Measurements from ENCODE around the gene FUT8. TPM values are rescaled to one million over a fixed set of nuclear protein-coding genes. Genes with fewer than 3 reads are reported as not detected.

Gene FUT8
- total RNA-seq, 1 experiment from 2014 or later = 33.0 TPM

DNA sequence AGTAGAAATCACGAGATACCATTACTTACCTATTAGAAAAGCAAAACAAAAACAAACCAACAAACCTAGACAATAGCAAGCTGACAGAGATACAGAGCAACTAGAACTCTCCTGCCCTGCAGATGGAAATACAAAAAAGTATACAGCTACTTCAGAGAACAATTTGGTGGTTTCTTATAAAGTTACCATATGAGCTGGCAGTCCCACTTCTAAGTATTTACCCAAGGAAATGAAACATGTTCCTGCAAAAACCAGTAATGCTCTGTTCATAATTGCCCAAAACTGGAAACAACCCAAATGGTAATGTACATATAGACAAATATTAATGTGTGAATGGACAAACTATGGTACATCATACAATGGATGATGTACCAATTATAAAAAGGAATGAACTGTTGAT lies 31.7 kb downstream of the FUT8 start:
- H3K9me2 ChIP-seq (replicated peaks; ENCODE audit: insufficient read depth, low read length) = no peaks in the 10 kb centered on the region
- H3K4me2 ChIP-seq (ENCODE audit: low read depth, low read length, poor library complexity, severe bottlenecking) = no peak overlapping the region
- DNase-seq = no peak
- H3K27me3 ChIP-seq (ENCODE audit: low read length) = no peaks in the 10 kb centered on the region
- H4K20me1 ChIP-seq (ENCODE audit: insufficient read depth, low read depth, low read length) = no peaks in the 10 kb centered on the region
- H3K4me3 ChIP-seq (ENCODE audit: low read length) = no peak overlapping the region
- H3K36me3 ChIP-seq (ENCODE audit: insufficient read depth, low read length) = no peaks in the 10 kb centered on the region
- H3K27ac ChIP-seq (ENCODE audit: low read length) = no peak overlapping the region
- H3K9me3 ChIP-seq (ENCODE audit: low read length) = no peaks in the 10 kb centered on the region
- H3K4me1 ChIP-seq (ENCODE audit: low read length) = no peaks in the 10 kb centered on the region
- no peak overlapping the region for H3K9ac ChIP-seq (ENCODE audit: low read length)
- peaks cover 54% of the 10 kb centered on the region for H3K79me2 ChIP-seq (ENCODE audit: low read length)
- H2AFZ ChIP-seq (ENCODE audit: low read length) = no peak overlapping the region

DNA sequence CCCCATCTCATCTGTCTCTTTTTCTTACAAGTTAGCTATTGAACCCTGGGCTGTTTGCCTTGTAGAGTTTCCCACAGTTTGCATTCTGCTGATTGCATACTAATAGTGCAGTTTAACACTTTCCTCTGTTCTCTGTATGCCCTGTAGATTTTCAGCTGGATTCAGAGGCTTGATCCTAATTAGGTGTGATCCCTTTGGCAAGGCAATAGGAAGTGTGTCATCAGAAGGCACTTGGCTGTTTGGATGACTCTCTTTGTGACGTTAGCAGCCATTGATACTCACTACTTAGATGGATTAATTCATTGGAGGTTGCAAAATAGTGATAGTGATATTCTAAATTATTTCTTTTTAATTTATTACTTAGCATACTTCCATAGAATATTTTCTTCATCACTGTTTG lies 33.6 kb downstream of the FUT8 start:
- no peaks in the 10 kb centered on the region for H3K4me1 ChIP-seq (ENCODE audit: low read length)

DNA sequence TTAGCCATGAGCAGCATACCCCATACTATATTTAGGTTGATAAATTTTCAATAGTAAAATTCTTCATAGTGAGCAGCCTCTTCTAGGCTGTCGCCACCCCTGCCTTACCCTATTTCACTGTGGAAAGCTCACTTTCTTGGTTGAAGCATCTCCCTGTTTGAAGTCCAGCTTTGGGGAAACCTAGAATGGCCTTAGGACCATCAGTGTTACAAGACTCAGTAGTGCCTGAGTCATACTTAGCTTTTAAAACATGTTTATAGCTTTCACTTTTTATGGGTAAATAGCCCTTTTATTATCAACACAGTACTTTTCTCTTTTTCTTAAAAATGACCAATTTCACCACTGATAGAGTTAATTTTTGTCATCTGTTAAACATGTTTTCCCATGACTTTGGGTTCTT lies 37.1 kb downstream of the FUT8 start:
- H3K79me2 ChIP-seq (ENCODE audit: low read length) = peaks cover 74% of the 10 kb centered on the region
- no peak for DNase-seq
- H3K4me2 ChIP-seq (ENCODE audit: low read depth, low read length, poor library complexity, severe bottlenecking) = no peak overlapping the region
- no peak overlapping the region for H3K9ac ChIP-seq (ENCODE audit: low read length)
- H3K27ac ChIP-seq (ENCODE audit: low read length) = no peak overlapping the region
- H3K9me2 ChIP-seq (replicated peaks; ENCODE audit: insufficient read depth, low read length) = no peaks in the 10 kb centered on the region
- H3K36me3 ChIP-seq (ENCODE audit: insufficient read depth, low read length) = no peaks in the 10 kb centered on the region
- H3K9me3 ChIP-seq (ENCODE audit: low read length) = no peaks in the 10 kb centered on the region
- H2AFZ ChIP-seq (ENCODE audit: low read length) = no peak overlapping the region
- no peaks in the 10 kb centered on the region for H4K20me1 ChIP-seq (ENCODE audit: insufficient read depth, low read depth, low read length)
- no peak overlapping the region for H3K4me3 ChIP-seq (ENCODE audit: low read length)
- peaks cover 14% of the 10 kb centered on the region for H3K4me1 ChIP-seq (ENCODE audit: low read length)
- no peaks in the 10 kb centered on the region for H3K27me3 ChIP-seq (ENCODE audit: low read length)

More for the DNA sequence above, 33.6 kb downstream of the FUT8 start:
- Histone ChIP-seq H3K9me3 (ENCODE audit: low read length) (no peaks in the 10 kb centered on the region), H3K4me3 (ENCODE audit: low read length) (no peak overlapping the region), H3K9ac (ENCODE audit: low read length) (no peak overlapping the region), H3K36me3 (ENCODE audit: insufficient read depth, low read length) (no peaks in the 10 kb centered on the region), H3K27ac (ENCODE audit: low read length) (no peak overlapping the region), H3K4me2 (ENCODE audit: low read depth, low read length, poor library complexity, severe bottlenecking) (no peak overlapping the region), H3K27me3 (ENCODE audit: low read length) (no peaks in the 10 kb centered on the region), H3K79me2 (ENCODE audit: low read length) (peaks cover 54% of the 10 kb centered on the region), H3K9me2 (replicated peaks; ENCODE audit: insufficient read depth, low read length) (no peaks in the 10 kb centered on the region), H4K20me1 (ENCODE audit: insufficient read depth, low read depth, low read length) (no peaks in the 10 kb centered on the region), H2AFZ (ENCODE audit: low read length) (no peak overlapping the region)
- no peak for DNase-seq

DNA sequence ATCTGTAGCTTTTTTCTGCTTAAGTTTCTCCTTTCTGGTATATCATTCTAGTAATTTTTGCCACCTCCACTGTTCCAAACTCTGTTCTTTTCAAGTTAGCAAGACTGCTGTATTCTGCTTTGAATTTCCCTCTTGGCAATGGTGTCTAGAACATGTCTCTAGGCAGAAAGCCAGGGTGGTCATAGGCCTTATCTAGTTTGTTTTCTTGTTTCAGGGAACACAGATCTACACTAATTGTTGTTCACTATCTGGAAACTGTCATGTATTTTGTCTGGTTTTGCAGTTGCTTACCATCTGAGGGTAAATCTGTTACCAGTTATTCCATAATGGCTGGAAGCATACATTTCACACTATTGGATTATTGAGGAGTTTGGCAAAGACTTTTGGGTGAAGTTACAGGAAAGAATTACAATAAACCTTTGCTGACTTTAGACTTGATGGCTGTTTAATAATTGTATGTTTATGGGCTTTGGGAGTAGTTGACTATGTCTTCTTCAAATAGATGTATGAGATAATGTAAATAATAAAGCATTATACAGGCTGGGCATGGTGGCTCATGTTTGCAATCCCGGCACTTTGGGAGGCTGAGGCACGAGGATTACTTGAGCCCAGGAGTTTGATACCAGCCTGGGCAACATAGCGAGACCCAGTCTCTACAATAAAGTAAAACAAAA lies 41.4 kb downstream of the FUT8 start:
- H3K36me3 ChIP-seq (ENCODE audit: insufficient read depth, low read length) = peaks cover 13% of the 10 kb centered on the region
- peaks cover 14% of the 10 kb centered on the region for H3K4me1 ChIP-seq (ENCODE audit: low read length)
- no peak overlapping the region for H3K4me3 ChIP-seq (ENCODE audit: low read length)
- no peak overlapping the region for H3K4me2 ChIP-seq (ENCODE audit: low read depth, low read length, poor library complexity, severe bottlenecking)
- DNase-seq = no peak
- no peaks in the 10 kb centered on the region for H3K27me3 ChIP-seq (ENCODE audit: low read length)
- no peaks in the 10 kb centered on the region for H3K9me2 ChIP-seq (replicated peaks; ENCODE audit: insufficient read depth, low read length)
- peaks cover 64% of the 10 kb centered on the region for H3K79me2 ChIP-seq (ENCODE audit: low read length)
- no peaks in the 10 kb centered on the region for H4K20me1 ChIP-seq (ENCODE audit: insufficient read depth, low read depth, low read length)
- H3K9me3 ChIP-seq (ENCODE audit: low read length) = peaks cover 8% of the 10 kb centered on the region; the same call in 1 of the 2 replicates
- no peak overlapping the region for H3K27ac ChIP-seq (ENCODE audit: low read length)
- no peak overlapping the region for H3K9ac ChIP-seq (ENCODE audit: low read length)
- no peak overlapping the region for H2AFZ ChIP-seq (ENCODE audit: low read length)

DNA sequence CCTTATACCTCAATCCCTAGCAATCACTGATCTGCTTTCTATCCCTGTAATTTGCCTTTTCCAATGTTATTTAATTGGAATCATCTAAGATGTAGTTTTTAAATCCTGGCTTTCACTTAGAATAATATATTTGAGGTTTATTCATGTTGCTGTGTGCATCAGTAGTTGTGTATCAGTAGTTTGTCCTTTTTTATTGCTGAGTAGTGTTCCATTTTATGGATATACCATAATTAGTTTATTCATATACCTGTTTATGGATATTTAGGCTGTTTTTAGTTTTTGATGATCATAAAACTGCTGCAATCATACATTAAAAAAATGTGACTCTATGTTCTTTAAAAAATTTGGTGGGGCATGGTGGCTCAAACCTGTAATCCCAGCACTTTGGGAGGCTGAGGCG lies 43.7 kb downstream of the FUT8 start:
- peaks cover 27% of the 10 kb centered on the region for H3K4me1 ChIP-seq (ENCODE audit: low read length)
- H3K27me3 ChIP-seq (ENCODE audit: low read length) = no peaks in the 10 kb centered on the region
- H2AFZ ChIP-seq (ENCODE audit: low read length) = no peak overlapping the region
- no peaks in the 10 kb centered on the region for H4K20me1 ChIP-seq (ENCODE audit: insufficient read depth, low read depth, low read length)
- no peak overlapping the region for H3K9ac ChIP-seq (ENCODE audit: low read length)
- H3K4me3 ChIP-seq (ENCODE audit: low read length) = no peak overlapping the region
- no peak overlapping the region for H3K4me2 ChIP-seq (ENCODE audit: low read depth, low read length, poor library complexity, severe bottlenecking)
- H3K27ac ChIP-seq (ENCODE audit: low read length) = no peak overlapping the region
- no peaks in the 10 kb centered on the region for H3K9me2 ChIP-seq (replicated peaks; ENCODE audit: insufficient read depth, low read length)
- peaks cover 48% of the 10 kb centered on the region for H3K79me2 ChIP-seq (ENCODE audit: low read length)
- no peak for DNase-seq
- H3K36me3 ChIP-seq (ENCODE audit: insufficient read depth, low read length) = peaks cover 13% of the 10 kb centered on the region
- peaks cover 8% of the 10 kb centered on the region; the same call in 1 of the 2 replicates for H3K9me3 ChIP-seq (ENCODE audit: low read length)

DNA sequence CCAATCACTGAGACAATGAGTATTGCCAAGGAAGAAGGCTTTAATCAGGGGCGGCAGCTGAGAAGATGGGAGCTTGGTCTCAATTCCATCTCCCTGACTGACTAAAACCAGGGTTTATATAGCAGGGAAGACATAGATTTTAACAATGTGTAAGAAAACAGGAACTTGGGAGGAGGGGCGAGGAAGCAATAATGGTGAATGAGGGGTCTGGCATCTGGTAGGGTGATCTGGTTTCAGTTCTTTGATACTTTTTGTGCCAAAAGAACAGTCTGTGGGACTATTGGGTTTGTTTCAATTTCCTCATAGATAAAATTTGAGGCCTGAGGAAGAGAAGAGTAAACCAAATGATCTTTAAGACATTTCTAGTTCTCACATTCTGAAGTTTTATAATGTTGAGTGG lies 49.2 kb downstream of the FUT8 start:
- H2AFZ ChIP-seq (ENCODE audit: low read length) = no peak overlapping the region
- H4K20me1 ChIP-seq (ENCODE audit: insufficient read depth, low read depth, low read length) = 0 out of 2 replicates have a peak, but pooled peaks cover 3% of the 10 kb centered on the region
- H3K4me2 ChIP-seq (ENCODE audit: low read depth, low read length, poor library complexity, severe bottlenecking) = no peak overlapping the region
- H3K4me3 ChIP-seq (ENCODE audit: low read length) = no peak overlapping the region
- no peaks in the 10 kb centered on the region for H3K9me3 ChIP-seq (ENCODE audit: low read length)
- H3K4me1 ChIP-seq (ENCODE audit: low read length) = peaks cover 24% of the 10 kb centered on the region
- H3K36me3 ChIP-seq (ENCODE audit: insufficient read depth, low read length) = no peaks in the 10 kb centered on the region
- no peak for DNase-seq
- H3K9ac ChIP-seq (ENCODE audit: low read length) = no peak overlapping the region
- no peaks in the 10 kb centered on the region for H3K27me3 ChIP-seq (ENCODE audit: low read length)
- no peak overlapping the region for H3K27ac ChIP-seq (ENCODE audit: low read length)
- H3K9me2 ChIP-seq (replicated peaks; ENCODE audit: insufficient read depth, low read length) = no peaks in the 10 kb centered on the region
- peaks cover 30% of the 10 kb centered on the region for H3K79me2 ChIP-seq (ENCODE audit: low read length)

DNA sequence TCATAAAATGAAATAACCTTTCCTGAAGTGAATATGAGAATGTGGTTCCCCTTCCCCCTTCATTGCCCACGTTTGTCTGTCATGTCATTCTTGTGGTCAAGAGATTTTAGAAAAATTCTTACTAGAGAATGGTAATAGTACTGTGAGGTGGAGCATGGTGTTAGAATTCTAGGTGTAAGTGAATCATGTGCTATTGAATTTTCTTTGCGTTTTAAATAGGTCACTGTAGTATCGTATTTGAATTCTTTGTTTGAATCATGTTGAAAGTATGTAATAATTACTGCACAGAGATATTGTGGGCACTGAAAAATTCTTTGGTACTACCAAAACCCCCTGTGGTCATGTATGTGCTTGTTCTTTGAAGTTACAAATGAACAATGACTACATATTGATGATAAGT lies 49.9 kb downstream of the FUT8 start:
- Histone ChIP-seq H3K27ac (ENCODE audit: low read length) (no peak overlapping the region), H3K9ac (ENCODE audit: low read length) (no peak overlapping the region), H3K4me1 (ENCODE audit: low read length) (peaks cover 24% of the 10 kb centered on the region), H3K9me2 (replicated peaks; ENCODE audit: insufficient read depth, low read length) (no peaks in the 10 kb centered on the region), H3K79me2 (ENCODE audit: low read length) (peaks cover 34% of the 10 kb centered on the region), H3K36me3 (ENCODE audit: insufficient read depth, low read length) (no peaks in the 10 kb centered on the region), H3K4me2 (ENCODE audit: low read depth, low read length, poor library complexity, severe bottlenecking) (no peak overlapping the region), H3K9me3 (ENCODE audit: low read length) (no peaks in the 10 kb centered on the region), H4K20me1 (ENCODE audit: insufficient read depth, low read depth, low read length) (0 out of 2 replicates have a peak, but pooled peaks cover 3% of the 10 kb centered on the region), H3K4me3 (ENCODE audit: low read length) (no peak overlapping the region), H2AFZ (ENCODE audit: low read length) (no peak overlapping the region), H3K27me3 (ENCODE audit: low read length) (no peaks in the 10 kb centered on the region)
- no peak for DNase-seq

DNA sequence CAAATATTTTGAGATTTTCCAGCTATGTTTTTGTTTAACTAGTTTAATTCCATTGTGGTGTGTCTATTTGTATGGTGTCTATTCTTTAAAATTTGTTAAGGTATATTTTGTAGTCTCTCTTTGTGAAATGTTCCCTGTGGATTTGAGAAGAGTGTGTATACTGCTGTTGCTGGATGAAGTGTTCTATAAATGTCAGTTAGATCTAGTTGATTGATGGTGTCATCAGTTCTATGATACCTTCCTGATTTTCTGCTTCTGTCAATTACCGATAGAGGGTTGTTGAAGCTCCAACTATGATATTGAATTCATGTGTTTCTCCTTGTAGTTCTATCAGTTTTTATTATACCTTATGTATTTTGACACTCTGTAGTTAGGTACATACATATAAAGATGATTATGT lies 53.1 kb downstream of the FUT8 start:
- H3K79me2 ChIP-seq (ENCODE audit: low read length) = peaks cover 43% of the 10 kb centered on the region
- no peaks in the 10 kb centered on the region for H3K9me2 ChIP-seq (replicated peaks; ENCODE audit: insufficient read depth, low read length)
- no peak overlapping the region for H3K9ac ChIP-seq (ENCODE audit: low read length)
- H3K36me3 ChIP-seq (ENCODE audit: insufficient read depth, low read length) = no peaks in the 10 kb centered on the region
- no peaks in the 10 kb centered on the region for H3K9me3 ChIP-seq (ENCODE audit: low read length)
- no peak for DNase-seq
- H3K27me3 ChIP-seq (ENCODE audit: low read length) = no peaks in the 10 kb centered on the region
- no peak overlapping the region for H2AFZ ChIP-seq (ENCODE audit: low read length)
- 0 out of 2 replicates have a peak, but pooled peaks cover 3% of the 10 kb centered on the region for H4K20me1 ChIP-seq (ENCODE audit: insufficient read depth, low read depth, low read length)
- no peak overlapping the region for H3K4me3 ChIP-seq (ENCODE audit: low read length)
- peaks cover 18% of the 10 kb centered on the region for H3K4me1 ChIP-seq (ENCODE audit: low read length)
- H3K27ac ChIP-seq (ENCODE audit: low read length) = no peak overlapping the region
- no peak overlapping the region for H3K4me2 ChIP-seq (ENCODE audit: low read depth, low read length, poor library complexity, severe bottlenecking)
